ENCODE results near the gene ESYT2.

GRCh38 chr7:158849442-158849767 lies 20.1 kb upstream of the ESYT2 start:
- TF ChIP-seq CTCF (IDR thresholded peaks at IDR 0.05; ENCODE audit: poor library complexity), result no peak
- TF ChIP-seq EZH2 (IDR thresholded peaks at IDR 0.05; ENCODE audit: borderline replicate concordance), result no peak
- TF ChIP-seq EZH2phosphoT487 (IDR thresholded peaks at IDR 0.05; ENCODE audit: low read depth, severe bottlenecking, unreplicated experiment), result no peak

All from hepatocyte (in vitro differentiated cells).